ENCODE results near the gene COL9A3. TPM values are rescaled to one million over a fixed set of nuclear protein-coding genes. Genes with fewer than 3 reads are reported as not detected.

Gene COL9A3
- total RNA-seq = 28.1 TPM

GRCh38 chr20:62816884-62817873 lies at the start of gene COL9A3:
Gene COL9A3 (plus strand): TSS chr20:62817050. CDS start chr20:62817065, 15 bp downstream.
- no peak for DNase-seq

- DNase-seq = no peak
Measured at GRCh38 chr20:62768234-62768546, 48.7 kb upstream of the COL9A3 start.

DNA sequence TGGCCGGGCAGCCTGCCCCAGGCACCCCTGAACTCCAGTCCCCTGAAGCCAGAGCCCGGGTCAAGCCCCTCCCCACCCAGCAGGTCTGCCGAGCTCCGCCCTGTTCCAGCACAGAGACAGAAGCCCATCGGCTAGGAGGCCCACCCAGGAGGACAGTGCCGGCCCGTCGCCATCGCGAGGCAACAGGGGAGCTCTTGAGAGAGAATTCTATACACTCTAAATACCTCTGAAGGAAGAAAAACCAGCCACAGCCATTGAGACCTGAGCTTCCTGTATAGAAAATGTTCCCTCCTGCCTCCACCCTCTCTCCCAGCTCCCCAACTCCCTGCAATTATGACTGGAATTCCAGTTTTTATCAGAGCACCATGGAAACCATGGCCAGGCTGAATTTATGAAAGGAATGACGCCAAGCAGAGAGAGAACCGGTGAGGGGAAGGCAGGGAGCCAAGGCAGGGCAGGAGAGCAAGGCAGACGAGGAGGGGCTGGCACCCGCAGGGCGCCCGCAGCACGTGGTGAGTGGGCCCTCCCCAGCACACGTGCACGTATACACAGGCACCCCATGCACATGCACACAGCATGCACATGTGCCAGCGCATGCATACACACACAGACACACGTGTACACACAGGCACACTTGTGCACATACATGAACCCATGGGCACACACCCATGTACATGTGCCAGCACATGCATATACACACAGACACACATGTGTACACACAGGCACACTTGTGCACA lies 48.1 kb upstream of the COL9A3 start:
- peak; percentile 70 for DNase-seq

DNA sequence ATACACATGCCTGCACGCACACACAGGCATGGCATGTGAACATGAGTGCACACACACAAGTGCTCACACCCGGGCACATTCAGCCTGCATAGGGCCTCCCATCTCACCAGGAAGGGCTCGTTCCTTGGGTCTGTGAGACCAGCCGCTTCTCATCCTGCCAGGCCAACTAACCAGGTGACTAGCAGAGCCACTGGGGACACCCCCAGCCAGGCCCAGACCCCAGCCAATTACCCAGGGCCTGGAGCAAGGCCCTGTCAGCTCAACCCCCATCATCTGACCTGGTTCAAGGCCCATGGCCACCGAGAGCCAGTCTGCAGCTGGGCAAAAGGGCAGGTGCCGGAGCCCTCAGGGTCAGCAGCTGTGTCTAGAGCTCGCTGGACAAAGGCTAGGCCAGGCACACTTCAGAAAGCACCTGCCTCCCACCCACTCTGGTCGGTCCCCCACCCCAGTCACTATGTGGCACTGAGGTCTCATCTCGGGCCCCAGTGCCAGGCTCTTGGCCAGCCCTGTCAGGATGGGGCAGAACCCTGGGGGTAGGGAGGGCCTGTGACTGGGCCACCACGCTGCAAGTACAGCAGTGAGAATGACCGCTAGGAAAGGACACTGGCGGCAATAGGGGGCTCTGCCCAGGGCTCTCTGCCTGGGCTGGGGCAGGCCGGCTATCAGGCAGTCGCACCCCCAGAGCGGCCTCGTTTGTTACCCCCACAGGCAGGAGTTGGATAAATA lies 47.3 kb upstream of the COL9A3 start:
- no peak for DNase-seq

DNA sequence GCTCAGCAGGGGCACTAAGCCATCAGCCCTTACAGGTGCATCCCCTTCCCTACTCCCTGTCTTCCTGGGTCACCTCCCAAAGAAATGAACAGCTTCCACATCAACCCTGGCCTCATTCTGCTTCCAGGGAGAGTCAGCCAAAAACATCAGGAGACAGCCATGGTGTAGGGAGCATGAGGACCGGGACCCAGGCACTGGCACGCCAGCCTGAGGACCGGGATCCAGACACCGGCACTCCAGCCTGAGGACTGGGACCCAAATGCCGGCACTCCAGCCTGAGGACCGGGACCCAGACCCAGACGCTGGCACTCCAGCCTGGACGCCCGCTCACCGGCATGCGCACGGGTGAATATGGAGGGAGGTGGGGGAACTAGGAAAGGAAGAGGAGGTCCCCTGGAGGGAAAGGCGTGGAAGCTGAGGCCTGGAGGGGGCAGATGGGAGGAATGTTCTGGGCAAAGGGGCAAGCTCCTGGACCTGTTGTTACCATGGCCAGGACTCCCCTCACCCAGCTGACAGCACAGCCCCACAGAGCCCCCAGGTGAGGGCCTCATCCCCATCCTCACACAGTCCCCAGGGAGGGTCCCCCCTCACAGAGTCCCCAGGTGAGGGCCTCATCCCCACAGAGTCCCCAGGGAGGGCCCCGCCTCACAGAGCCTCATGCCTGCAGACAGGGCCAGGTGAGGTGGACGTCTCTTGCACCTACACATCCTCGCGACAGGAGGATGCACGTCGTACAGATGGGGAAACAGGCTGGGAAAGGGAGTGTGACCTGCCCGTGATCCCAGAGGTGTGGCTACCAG lies 46.5 kb upstream of the COL9A3 start:
- DNase-seq = no peak

GRCh38 chr20:62770916-62771315 lies 45.9 kb upstream of the COL9A3 start:
- no peak for DNase-seq

DNA sequence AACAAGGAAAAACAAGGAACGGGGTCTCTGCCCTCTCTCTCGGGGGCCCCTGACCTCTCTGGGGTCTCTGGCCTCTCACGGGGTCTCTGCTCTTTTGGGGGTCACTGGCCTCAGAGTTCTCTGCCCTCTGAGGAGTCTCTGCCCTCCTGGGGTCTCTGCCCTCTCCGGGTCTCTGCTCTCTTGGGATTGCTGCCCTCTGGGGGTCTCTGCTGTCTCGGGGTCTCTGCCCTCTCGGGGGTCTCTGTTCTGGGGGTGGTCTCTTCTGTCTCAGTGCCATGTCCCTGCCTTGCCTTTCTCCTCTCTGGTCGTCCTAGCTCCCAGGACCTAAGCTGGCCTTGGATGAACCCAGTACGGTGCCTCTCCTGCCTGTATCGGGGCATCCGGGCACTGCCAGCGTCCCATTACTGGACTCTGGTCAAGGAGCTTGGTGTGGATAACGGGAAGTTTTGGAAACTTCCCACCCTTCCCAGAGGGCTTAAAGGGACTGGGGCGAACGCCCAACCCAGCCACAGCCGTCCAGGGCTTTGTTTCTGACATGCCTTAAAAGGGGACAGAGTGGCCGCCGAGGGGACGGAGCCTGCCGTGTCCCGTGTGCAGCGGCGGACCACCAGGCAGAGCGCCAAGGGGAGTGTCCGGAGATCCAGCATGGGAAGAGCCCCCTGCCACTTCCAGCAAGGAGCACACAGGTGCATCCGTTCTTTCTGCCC lies 45.3 kb upstream of the COL9A3 start:
- no peak for DNase-seq

- DNase-seq = no peak
Measured at GRCh38 chr20:62772103-62772611, 44.7 kb upstream of the COL9A3 start.

DNA sequence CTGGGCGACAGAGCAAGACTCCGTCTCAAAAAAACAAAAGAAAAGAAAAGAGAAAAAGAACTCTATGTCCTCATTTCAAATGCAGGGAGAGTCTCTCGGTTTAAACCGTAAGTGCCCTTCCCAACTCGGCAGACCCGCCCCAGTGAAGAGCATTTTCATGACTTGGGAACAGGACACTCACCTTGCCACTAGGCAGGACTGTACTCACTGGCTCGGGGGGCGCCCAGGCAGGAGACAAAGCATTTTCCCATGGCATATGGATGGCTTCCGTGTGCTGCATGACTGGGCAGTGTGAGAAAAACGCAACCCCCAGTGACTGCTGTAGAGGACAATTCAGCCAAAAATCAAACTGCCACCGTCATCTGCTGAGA lies 44.2 kb upstream of the COL9A3 start:
- DNase-seq = no peak

GRCh38 chr20:62772990-62773844 lies 43.6 kb upstream of the COL9A3 start:
- DNase-seq = peak; percentile 90

- peak; percentile 88 for DNase-seq
Measured at GRCh38 chr20:62773845-62774714, 42.8 kb upstream of the COL9A3 start.

GRCh38 chr20:62774762-62775161 lies 42.1 kb upstream of the COL9A3 start:
- no peak for DNase-seq

GRCh38 chr20:62775206-62775605 lies 41.6 kb upstream of the COL9A3 start:
- DNase-seq = no peak

- DNase-seq = no peak
Measured at GRCh38 chr20:62776035-62776691, 40.7 kb upstream of the COL9A3 start.

DNA sequence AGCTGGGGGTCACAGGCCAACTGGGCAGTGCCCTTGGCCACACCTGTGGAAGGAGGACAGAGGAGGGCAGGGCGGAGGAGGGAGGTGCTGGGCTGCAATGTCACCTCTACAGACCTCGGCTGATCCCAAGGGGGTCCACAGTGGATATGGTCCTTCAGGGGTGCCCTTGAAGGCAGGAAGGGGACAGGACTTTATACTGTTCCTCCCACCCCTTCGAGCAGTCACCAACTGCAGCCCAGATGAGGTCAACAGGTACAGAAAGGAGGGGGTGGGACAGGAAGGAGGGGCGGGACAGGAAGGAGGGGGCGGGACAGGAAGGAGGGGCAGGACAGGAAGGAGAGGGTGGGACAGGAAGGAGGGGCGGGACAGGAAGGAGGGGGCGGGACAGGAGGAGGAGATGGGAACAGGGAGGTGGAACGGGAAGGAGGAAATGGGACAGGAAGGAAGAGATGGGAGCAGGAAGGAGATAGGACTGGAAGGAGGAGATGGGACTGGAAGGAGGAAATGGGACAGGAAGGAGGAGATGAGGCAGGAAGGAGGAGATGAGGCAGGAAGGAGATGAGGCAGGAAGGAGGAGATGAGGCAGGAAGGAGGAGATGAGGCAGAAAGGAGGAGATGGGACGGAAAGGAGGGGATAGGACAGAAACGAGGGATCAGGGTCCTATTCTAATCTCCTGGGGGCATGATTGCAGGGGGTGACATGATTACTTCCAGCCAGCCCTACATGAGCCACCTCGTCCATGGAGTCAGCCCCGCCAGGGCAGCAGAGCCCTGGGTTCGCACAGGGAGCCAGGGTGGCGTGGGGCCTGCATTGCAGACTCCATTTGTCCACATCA lies 39.9 kb upstream of the COL9A3 start:
- DNase-seq = no peak

GRCh38 chr20:62777528-62777830 lies 39.4 kb upstream of the COL9A3 start:
- DNase-seq = peak; percentile 71

DNA sequence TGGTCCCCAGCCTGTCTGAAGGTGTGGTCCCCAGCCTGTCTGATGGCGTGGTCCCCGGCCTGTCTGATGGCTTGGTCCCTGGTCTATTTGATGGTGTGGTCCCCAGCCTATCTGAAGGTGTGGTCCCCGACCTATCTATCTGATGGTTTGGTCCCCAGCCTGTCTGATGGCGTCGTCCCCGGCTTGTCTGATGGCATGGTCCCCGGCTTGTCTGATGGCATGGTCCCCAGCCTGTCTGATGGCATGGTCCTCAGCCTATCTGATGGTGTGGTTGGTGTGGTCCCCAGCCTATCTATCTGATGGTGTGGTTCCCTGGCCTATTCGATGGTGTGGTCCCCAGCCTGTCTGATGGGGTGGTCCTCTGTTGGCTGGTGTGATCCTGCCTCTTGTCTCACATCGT lies 38.8 kb upstream of the COL9A3 start:
- DNase-seq = no peak

All from tongue (tissue), 2 donors.